ENCODE data around the gene ZRANB1. TPM values are rescaled to one million over a fixed set of nuclear protein-coding genes. Genes with fewer than 3 reads are reported as not detected.

ZRANB1 gene
- total and polyA plus RNA-seq, 2 experiments from 2014 or later: 4.2 to 26.7 TPM

DNA sequence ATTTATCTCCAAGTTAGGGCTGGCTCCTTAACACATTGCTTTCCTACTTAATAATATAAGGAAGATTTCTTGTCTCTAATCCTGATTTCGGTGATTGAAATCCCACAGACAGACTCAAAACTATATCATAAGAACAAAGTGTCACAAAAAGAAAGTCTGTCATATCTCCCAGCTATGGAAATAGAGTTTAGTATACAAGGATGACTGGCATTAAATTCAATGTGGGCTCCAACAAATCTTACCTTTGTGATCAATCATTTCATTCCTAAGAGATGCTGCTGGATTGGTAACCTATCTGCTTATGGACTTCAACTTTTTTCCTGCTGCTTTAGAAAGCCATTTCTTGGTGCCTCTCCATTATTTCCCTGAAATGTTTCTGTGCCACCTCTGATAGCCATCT lies 39.5 kb upstream of the ZRANB1 start (continued):
- TF ChIP-seq, protein P1, sequence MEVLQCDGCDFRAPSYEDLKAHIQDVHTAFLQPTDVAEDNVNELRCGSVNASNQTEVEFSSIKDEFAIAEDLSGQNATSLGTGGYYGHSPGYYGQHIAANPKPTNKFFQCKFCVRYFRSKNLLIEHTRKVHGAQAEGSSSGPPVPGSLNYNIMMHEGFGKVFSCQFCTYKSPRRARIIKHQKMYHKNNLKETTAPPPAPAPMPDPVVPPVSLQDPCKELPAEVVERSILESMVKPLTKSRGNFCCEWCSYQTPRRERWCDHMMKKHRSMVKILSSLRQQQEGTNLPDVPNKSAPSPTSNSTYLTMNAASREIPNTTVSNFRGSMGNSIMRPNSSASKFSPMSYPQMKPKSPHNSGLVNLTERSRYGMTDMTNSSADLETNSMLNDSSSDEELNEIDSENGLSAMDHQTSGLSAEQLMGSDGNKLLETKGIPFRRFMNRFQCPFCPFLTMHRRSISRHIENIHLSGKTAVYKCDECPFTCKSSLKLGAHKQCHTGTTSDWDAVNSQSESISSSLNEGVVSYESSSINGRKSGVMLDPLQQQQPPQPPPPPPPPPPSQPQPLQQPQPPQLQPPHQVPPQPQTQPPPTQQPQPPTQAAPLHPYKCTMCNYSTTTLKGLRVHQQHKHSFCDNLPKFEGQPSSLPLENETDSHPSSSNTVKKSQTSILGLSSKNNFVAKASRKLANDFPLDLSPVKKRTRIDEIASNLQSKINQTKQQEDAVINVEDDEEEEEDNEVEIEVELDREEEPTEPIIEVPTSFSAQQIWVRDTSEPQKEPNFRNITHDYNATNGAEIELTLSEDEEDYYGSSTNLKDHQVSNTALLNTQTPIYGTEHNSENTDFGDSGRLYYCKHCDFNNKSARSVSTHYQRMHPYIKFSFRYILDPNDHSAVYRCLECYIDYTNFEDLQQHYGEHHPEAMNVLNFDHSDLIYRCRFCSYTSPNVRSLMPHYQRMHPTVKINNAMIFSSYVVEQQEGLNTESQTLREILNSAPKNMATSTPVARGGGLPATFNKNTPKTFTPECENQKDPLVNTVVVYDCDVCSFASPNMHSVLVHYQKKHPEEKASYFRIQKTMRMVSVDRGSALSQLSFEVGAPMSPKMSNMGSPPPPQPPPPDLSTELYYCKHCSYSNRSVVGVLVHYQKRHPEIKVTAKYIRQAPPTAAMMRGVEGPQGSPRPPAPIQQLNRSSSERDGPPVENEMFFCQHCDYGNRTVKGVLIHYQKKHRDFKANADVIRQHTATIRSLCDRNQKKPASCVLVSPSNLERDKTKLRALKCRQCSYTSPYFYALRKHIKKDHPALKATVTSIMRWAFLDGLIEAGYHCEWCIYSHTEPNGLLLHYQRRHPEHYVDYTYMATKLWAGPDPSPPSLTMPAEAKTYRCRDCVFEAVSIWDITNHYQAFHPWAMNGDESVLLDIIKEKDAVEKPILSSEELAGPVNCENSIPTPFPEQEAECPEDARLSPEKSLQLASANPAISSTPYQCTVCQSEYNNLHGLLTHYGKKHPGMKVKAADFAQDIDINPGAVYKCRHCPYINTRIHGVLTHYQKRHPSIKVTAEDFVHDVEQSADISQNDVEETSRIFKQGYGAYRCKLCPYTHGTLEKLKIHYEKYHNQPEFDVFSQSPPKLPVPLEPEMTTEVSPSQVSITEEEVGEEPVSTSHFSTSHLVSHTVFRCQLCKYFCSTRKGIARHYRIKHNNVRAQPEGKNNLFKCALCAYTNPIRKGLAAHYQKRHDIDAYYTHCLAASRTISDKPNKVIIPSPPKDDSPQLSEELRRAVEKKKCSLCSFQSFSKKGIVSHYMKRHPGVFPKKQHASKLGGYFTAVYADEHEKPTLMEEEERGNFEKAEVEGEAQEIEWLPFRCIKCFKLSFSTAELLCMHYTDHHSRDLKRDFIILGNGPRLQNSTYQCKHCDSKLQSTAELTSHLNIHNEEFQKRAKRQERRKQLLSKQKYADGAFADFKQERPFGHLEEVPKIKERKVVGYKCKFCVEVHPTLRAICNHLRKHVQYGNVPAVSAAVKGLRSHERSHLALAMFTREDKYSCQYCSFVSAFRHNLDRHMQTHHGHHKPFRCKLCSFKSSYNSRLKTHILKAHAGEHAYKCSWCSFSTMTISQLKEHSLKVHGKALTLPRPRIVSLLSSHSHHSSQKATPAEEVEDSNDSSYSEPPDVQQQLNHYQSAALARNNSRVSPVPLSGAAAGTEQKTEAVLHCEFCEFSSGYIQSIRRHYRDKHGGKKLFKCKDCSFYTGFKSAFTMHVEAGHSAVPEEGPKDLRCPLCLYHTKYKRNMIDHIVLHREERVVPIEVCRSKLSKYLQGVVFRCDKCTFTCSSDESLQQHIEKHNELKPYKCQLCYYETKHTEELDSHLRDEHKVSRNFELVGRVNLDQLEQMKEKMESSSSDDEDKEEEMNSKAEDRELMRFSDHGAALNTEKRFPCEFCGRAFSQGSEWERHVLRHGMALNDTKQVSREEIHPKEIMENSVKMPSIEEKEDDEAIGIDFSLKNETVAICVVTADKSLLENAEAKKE (CRISPR knock-in tag; IDR thresholded peaks at IDR 0.05): no peak
- TF ChIP-seq NANOG (IDR thresholded peaks at IDR 0.05; ENCODE audit: borderline replicate concordance): no peak
- no peak for TF ChIP-seq ZNF114 (CRISPR knock-in tag; IDR thresholded peaks at IDR 0.05)
- TF ChIP-seq STAT1 (IDR thresholded peaks at IDR 0.05; ENCODE audit: unreplicated experiment): no peak
- no peak for TF ChIP-seq REST (IDR thresholded peaks at IDR 0.05; ENCODE audit: unreplicated experiment)
- TF ChIP-seq EZH2 (IDR thresholded peaks at IDR 0.05; ENCODE audit: low read depth, unreplicated experiment): no peak
- no peak for TF ChIP-seq ZNF331 (CRISPR knock-in tag; IDR thresholded peaks at IDR 0.05; ENCODE audit: low read depth)
- no peak for TF ChIP-seq CREB1 (CRISPR knock-in tag; IDR thresholded peaks at IDR 0.05; ENCODE audit: low read depth)
